NCI-H446 treated with DMSO at 0.1 percent for 48 hours (cell line): Measurements from ENCODE around the gene HTR7.
A peak's percentile ranks its signal among the peaks of the same experiment; 100 is the strongest.

Source experiments
- DNase-seq: peaks from one replicate; lab custom pipeline; 2025; lab: John Stamatoyannopoulos, UW

The HTR7 gene

DNA sequence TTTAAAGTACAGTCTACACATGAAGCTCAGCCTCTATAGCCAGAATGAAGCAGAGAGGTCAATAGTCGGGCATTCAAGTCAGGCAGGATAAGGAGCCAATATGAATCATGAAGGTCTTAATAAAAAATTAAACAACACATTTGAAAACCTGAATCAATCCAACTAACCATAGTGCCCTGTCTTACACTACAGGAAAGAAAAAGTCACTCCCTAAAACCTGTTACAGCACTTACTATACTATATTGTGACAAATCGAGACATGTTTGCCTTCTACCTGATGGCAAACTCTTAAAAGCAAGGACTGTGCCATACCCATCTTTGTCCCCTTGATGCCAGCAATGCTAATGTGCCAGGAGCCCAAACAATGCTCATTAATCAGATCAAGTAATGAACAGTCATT lies 117.6 kb downstream of the HTR7 start:
- DNase-seq, result no peak

DNA sequence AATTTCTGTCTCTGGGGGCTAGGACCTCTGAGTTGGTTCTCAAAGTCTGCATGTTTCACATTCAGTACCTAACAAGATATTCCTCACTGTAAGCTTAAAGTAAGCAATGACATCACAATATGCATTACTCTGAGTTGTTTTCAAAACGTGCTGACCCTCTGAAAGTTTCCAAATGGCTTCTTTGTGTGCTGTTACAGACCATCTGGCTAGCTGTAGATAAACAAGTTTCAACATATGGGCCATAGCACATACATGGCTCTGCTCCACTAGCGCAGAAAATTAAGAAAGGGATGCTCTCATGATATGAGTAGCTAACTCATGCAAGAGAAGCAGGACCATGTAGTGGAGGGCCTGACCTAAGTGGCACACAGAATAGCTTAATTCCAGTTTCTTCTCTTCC lies 119.0 kb downstream of the HTR7 start:
- DNase-seq, result peak; percentile 88

DNA sequence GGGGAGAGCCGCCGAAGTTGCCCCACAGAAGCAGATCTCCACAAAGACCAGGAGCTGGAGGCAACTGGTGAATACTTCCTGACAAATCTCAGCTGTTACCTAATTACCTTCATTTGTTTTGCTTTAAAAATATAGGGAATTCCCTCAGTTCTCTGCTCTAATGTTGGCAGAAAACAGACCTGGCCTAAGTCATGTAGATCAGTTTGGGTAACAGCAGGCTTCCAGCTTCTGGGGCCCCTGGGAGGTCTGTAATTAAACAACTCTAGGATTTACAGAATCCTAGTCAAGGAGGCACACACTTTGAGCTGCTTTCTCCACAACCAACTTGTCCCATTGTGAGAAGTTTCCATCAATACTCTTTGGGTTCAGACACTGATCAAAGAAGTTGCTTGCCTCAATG lies 123.4 kb downstream of the HTR7 start:
- DNase-seq, result no peak

DNA sequence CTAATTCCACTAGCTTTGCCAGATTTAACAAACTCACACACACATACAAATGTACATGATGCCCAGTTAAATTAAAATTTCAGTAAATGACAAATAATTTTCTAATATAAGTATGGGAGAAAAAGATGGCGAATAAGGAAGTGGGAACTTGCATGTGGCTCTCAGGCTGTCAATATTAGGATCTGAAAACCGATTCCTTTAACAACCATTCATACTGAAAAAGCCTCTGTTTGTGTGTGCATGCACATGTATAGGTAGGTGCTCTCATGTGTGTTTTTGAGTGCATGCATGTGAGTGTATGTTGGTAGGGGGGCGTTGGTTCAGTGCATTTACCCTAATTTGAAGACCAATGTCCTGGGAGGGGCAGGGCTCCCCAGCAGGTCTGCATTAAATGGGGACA lies 125.3 kb downstream of the HTR7 start:
- DNase-seq, result no peak

DNA sequence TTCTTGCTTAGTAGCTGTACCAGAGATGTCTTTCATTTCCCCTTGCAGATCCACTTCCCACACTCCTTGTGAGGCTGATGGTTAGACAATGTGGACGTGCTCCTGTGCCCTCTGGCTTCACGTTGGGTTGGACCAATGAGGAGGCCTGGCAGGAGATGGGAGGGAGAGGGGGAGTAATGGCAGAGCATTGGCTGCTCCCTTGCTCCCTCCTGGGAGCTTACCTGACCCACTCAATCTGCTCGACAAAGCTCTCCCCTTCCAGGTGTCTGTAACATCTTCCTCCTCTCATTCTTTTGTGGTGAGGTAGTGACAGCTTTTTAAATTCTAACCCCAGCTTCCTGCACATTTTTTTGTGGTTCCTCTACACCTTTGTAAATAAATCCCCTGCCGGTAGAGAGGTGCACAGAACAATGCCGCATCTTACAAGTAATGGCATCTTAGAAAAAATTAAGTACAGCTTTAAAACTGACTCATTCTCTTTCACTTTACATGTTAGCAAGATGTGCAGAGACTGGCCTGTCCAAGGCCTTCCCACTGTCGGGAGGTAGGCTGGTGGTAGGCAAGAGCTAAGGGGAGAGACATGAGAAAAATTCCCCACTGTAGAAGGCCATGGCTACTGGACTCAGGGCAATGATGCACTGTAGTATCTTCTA lies 134.3 kb downstream of the HTR7 start:
- DNase-seq, result no peak

DNA sequence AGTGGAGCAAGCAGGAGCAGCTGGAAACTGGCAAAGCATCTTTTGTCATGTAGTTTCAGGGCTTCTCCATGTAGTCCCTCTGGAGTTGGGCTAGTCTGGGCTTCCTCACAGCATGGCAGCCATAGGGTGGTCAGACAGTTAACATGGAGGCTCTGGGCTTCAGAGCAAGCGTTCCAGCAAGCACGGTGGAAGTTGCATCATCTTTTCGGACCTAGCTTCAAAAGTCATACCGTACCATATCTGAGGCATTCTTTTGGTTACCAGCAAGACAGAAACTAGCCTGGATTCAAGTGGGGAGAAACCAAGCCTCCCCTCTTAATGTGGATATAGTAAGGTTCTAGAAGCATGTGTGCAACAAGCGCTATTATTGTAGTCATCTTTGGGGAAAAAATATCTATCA lies 135.0 kb downstream of the HTR7 start:
- no peak for DNase-seq

DNA sequence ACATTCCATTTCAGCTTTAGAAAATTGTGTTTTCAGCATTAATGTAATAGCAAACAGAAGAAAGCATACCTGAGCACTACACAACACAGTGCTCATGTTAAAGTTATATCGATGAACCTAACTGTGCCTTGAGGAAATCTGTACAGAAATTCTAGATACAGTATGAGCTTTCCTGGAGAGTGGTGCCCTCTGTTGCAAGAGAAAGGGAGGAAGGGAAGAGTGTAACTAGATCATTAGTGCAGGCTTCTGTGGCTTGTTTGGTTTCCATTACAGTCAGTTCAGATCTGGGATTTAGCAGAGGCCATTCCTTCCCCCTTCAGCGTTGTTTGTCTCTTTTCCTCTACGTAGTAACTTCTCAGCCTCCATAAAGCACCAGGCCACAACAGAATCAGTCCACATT lies 139.7 kb downstream of the HTR7 start:
- no peak for DNase-seq

DNA sequence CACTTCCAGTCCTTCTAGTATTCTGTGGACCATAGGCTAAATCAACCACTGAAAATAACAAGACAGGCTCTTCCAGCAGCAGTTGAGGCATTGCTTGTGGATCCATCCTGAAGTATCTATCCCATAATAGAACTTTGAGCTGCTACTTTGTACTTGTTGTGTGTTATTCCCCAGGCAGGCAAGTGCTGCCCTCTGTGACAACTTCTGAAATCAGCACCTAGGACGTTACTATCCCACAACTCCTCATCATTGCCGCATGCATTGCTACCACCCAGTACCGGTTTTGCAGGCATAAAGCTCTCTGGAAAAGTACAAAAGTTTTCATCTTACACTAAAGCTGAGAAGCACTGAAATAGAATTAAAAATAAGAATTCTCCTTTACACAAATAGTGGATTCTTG lies 145.3 kb downstream of the HTR7 start:
- DNase-seq, result no peak

DNA sequence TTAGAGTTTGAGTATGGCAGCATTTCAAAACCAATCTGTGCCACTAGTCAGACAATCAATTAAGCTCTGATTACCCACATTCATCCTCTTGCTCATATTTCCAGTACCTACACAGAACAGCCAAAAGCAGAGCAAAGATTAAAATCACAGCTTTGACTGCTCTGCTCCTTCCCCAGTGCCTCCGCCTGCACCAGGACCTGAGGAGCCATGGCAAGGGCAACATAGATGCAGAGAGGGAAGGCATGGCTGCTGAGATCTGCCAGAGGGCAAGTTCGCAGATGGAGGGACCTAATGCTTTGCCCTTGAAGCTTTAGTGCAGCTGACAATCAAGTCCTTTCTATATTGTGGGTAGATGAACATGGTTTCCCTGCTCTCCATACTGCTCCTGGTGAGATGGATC lies 148.1 kb downstream of the HTR7 start:
- no peak for DNase-seq

DNA sequence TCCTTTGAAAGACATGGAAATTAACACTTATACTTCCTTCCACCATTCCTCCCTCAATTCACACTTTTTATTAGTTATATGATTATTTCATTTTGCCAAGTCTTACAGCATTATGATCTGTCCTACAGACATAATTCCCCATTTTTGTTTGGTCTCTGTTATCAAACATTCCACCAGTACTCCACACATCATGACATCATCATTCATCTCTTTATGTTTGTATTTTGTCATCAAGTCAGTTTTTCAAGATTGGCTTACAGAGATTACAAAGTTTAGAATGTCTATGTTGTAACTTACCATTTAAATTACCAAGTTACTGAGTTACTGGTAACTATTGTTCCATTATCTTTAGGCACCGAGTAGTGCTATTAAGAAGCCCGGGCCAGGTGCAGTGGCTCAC lies 150.2 kb downstream of the HTR7 start:
- no peak for DNase-seq

DNA sequence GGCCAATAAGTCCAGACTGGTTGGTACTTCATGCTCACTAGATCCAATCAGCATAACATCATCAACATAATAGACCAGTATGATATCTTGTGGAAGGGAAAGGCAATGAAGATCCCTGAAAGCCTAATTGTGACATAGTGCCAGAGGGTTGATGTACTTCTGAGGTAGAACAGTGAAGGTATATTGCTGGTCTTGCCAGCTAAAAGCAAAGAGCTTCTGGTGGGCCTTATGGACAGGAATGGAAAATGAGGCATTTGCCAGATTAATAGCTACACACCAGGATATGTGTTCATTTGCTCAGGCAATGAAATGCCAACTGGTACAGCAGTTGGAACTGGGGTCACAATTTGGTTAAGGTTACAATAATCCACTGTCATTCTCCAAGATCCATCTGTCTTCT lies 156.4 kb downstream of the HTR7 start:
- no peak for DNase-seq

DNA sequence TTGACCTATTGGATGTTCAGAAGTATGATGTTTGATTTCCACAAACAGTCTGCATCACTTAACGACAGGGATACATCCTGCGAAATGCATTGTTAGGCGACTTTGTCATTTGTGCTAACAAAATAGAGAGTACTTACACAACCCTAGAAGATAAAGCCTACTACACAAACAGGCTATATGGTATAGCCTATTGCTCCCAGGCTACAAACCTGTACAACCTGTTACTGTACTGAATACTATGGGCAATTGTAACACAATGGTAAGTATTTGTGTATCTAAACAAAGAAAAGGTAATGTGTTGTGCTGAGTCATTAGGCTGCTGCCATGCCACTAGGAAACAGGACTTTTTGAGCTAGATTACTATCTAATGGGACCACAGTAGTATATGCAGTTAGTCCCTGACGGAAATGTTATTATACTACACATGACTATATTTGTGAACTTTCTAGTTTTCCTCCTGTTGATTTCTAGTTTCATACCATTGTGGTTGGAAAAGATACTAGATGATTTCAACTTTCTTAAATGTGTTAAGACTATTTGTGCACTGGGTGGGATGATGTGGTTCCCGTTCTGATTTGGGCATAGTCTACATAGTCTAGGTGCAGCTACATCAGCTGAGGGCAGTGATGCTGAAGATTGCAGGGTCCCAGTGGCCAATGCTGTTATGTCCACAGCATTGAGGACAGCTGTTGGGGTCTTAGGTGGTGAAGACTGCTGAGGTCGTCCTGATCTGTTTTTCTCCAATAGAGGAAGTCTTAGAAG lies 161.7 kb downstream of the HTR7 start:
- no peak for DNase-seq
